SW 1271 (cell line): ENCODE measurements around the gene P3H2.

Experiments
- DNase-seq, 2 experiments: peaks; one replicate each; lab custom pipeline; 2025; lab: John Stamatoyannopoulos, UW

Gene P3H2

GRCh38 chr3:190053919-190054672 lies 66.6 kb downstream of the P3H2 start:
- DNase-seq: peak; percentile 66 to 89

DNA sequence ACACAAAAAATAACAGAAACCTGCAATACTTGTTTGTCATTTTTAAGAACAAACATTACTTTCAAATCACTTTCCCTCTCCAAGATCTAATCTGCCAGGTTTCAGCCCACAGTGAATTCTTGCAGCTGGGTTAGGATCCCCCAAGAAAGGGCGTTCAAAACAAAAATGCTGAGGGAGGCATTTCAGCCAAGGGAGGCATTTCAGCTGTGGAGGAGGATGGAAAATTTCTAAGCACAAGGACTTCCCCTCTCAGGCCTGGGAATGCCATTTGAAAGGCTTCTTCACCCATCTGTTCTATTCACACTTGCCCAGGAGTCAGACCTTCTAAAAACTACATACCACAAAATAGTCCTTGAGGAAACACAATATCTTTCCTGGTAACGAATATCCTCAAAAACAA lies 69.1 kb downstream of the P3H2 start:
- DNase-seq: no peak

GRCh38 chr3:190048932-190049441 lies 71.7 kb downstream of the P3H2 start:
- no peak for DNase-seq

DNA sequence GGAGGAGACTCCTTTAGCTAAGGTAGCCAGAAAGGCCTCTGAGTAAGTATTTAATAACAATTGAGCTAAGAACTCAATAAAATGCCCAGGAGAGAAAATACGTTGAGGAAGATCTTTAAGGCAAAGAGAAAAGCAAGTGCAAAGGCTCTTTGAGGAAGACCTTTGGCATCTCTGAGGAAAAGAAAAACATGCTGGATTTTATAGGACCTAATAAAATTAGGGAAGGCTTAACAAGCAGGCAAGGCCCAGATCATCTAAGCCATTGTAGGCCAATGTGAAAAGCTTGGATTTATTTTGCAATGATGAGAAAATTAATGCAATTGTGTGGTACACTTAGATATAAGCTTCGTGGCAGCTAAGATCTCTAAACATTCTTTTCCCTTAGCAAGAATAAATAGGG lies 75.7 kb downstream of the P3H2 start:
- DNase-seq: no peak

DNA sequence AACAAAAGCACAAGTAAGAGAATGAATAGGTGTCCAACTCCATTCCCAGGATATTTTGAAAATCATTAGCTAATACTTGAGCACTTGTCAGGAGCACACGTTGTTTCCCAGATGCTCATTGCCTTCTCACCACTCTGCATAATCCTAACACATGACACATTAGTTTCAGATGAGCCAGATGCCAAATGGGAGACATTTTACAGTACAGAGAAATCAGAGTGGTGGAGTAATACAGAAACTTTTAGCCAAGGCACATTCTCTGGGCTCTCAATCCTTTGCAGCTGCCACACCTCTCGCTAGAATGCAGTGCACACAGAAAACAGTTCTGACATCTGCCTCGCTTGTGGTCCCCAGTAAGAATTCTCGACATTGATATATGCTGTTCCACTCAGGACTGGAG lies 76.6 kb downstream of the P3H2 start:
- DNase-seq: no peak

GRCh38 chr3:190043741-190044140 lies 77.0 kb downstream of the P3H2 start:
- DNase-seq: no peak

- DNase-seq: no peak
These were observed 78.1 kb downstream of the P3H2 start for GRCh38 chr3:190042558-190042957.

DNA sequence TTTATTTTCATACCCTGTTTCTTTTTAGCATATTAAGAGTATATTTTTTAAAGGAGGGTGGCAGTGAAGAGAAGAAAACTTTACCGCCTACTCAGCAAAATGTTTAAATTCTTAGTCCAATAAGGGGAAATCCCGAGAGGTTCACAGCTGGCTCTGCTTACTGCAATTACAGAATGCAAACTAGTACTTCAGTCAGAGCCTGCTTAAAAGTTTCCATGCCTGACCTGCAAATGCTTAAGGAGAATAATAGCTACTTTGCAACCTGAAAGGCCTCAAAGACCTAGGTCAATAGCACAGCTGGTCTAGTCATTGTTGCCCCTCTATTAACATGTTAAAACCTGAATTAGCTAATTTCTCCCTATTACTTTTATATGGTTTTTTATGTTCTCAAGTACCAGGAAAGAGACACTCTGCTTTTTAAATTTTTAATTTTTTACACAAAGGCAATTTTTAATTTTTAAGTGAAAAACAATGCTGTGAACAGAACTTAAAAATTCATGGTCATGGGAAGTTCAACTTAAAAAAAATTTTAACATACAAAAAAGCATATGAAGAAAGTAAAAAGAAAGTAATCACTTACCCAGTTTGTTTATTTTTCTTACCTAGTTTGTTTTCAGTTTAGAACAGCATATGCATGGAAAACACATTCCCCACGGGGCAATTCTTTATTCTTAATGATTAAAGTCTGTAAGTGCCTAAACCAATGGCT lies 79.2 kb downstream of the P3H2 start:
- DNase-seq: no peak

DNA sequence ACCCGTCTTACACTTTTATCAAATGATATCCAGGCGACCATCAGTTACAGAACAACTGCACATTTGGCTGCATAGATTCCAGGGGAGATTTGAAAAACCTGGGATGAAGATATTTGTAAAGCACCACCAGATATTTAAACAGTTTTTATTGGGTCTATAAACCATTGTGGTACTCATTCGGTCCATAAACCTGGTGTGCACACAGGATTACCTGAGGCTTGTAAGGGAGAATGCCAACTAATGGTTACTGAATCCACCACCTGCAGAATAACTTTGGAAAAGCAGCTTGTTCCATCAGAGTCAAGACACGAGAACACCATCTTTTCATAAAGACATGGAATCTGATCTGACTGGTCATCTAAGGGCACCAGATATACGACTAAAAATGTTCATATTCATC lies 80.6 kb downstream of the P3H2 start:
- no peak for DNase-seq

DNA sequence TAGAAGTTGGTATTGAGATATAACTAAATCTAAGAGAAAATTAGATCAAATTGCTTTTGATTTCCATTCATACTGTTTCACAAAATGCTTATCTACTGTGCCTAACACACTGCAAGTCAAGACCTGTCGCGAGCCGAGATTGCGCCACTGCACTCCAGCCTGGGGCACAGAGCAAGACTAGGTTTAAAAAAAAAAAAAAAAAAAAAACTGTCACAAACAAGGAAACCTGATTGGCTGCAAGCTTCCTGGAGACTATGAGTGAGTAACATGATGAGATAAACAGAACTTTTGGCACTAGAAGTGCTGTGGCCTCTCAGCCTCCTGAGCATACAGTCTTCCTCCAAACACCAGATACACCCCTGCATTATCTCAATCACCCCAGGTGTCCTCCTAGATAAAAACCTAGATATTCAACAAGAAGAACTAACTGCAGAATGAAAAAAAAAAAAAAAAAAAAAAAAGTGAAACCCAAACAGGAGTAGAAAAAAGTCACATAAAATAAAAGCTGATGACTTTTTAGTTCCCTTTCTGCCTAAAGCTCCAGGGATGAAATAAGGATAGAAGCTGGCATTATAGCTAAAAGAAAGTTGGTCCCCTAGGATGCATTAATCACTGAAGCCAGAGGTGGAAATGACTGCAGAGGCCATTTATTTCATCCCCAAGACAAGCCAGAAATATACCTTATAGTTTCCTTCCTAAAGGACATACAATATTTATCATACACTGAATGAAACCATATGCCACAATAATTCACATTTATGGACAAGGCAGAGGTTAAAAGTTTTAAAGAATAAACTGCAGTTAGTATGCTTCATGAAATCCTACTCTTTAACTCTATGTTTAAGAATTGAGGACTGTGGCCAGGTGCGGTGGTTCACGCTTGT lies 82.4 kb downstream of the P3H2 start:
- peak; percentile 33 to 71 for DNase-seq

DNA sequence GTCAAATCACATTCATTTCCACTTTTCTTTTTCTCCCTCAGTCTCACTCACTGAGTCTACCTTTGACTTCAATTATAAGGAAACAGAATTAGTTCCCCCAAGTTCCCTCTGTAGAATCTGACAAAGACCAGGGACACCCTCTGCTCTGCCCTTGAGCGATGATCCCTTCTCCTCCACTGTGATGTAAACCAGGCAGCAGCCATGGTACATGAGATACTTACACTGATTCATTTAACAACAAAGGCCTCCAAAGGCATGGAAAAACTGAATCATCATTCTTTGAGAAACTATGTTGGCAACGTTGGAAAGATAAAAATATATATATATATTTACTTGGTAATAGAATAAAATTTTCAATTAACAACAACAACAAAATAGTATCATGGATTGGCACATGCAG lies 84.1 kb downstream of the P3H2 start:
- no peak for DNase-seq

DNA sequence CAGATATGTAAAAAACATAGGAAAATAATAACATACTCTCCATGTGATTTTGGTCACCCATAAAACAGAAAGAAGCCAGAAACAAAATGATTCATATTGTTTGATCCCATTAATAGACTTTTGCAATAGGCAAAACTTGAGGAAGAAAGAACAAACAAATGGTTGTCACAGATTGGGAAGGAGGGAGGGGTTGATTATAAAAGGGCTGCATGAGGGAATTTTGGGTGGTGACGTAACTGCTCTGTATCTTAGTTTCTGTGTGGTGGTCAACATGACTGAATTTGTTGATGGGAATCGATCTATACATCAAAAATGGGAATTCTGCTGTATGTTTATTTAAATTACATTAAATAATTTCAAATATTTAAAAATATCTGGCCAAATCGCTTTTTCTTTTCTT lies 86.3 kb downstream of the P3H2 start:
- DNase-seq: no peak

DNA sequence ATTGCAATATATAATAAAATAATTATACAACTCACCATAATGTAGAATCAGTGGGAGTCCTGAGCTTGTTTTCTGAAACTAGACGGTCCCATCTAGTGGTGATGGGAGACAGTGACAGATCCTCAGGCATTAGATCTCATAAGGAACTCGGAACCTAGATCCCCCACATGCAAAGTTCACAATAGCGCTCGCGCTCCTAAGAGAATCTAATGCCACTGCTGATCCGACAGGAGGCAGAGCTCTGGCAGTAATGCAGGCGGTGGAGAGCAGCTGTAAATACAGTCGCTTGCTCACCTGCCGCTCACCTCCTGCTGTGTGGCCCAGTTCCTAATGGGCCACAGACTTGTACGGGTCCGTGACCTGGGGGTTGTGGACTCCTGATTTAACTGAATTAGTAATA lies 87.8 kb downstream of the P3H2 start:
- DNase-seq: no peak

DNA sequence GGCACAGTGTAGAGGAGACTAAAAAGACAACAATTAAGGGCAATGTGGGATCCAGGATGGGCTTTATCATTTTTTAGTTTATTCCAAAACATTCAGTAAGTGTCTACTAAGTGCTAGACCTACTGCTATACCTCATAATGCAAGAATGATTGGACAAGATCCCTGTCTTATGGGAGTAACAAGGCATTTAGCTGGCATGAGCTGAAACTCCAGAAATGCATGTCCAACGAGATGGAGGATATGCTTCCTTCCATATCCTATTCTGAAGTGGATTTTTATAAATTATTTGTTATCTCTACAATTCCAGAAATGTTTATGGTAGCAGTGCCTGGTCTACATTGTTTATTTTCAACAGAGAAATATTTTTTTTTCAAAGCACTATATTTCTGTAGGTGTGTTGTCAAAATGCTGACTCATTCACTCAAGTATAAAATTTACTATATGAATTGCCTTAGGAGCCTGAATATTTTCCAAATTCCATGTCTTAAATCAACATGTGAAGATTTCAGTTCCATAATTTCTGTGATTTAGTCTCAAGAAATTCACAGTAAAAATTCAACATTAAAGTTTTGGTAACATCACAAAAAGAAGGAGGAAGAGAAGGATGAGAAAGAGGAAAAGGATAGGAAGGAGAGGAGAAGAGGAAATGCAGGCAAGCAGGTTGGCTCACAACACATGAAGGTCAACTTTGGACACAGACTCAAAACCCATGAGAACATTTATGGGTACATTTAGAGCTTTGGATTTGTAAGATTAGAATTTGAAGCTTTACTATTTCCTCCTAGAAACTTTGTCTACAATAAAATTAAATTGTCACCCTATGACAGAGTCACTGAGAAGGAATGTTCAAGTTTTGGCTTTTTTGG lies 88.6 kb downstream of the P3H2 start:
- DNase-seq: no peak

DNA sequence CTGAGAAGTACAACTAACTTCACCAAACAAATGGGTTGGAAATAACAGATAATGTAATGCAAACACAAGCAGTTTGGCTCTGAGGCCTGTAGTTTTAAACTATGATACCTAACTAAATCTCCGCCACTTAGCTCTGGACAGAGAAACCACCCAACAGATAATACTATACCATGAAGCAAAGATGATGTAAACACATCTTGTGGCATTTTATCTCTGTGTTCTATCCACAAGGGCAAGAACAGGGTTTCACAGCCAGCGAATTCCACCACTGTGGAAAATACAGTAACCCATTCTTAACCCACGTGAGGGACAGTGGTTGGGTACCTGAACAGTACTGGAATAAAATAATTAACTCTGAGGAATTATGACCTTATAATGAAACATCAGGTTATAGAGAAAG lies 93.6 kb downstream of the P3H2 start:
- DNase-seq: no peak

DNA sequence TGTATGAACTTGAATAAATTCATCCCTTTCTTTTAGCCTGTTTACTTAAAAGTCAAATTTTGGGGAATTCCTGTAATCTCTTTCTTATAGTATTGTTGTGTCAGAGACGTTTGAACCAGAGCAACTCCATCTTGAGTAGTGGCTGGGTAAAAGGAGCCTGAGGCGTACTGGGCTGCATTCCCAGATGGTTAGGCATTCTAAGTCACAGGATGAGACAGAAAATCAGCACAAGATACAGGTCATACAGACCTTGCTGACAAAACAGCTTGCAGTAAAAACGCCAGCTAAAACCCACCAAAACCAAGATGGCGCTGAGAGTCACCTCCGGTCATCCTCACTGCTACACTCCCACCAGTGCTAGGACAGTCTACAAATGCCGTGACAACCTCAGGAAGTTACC lies 94.5 kb downstream of the P3H2 start:
- no peak for DNase-seq

DNA sequence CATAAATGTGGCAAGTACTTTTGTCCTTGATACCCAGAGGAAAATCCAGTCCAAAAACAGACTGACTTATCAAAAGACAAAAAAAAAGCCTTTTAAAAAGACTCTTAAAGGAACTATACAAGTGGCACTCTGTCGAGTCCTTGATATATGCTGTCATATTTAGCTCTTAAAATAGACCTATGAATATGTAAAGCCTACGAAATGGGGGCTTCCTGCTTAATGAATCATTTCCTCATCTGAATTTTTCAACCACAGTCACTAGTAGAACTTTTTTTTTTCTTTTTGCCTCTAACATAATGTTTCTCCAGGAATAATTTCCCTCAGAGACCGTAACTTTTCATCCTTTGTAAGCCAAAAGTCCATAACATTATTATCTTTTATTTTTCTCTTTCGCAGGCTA lies 95.8 kb downstream of the P3H2 start:
- DNase-seq: peak; percentile 16 to 81

- peak in 1 of 2 experiments; percentile 27 for DNase-seq
These were observed 100.9 kb downstream of the P3H2 start for GRCh38 chr3:190019844-190020243.

- DNase-seq: no peak
These were observed 101.7 kb downstream of the P3H2 start for GRCh38 chr3:190019006-190019405.

- no peak for DNase-seq
These were observed 102.2 kb downstream of the P3H2 start for GRCh38 chr3:190018460-190018859.

DNA sequence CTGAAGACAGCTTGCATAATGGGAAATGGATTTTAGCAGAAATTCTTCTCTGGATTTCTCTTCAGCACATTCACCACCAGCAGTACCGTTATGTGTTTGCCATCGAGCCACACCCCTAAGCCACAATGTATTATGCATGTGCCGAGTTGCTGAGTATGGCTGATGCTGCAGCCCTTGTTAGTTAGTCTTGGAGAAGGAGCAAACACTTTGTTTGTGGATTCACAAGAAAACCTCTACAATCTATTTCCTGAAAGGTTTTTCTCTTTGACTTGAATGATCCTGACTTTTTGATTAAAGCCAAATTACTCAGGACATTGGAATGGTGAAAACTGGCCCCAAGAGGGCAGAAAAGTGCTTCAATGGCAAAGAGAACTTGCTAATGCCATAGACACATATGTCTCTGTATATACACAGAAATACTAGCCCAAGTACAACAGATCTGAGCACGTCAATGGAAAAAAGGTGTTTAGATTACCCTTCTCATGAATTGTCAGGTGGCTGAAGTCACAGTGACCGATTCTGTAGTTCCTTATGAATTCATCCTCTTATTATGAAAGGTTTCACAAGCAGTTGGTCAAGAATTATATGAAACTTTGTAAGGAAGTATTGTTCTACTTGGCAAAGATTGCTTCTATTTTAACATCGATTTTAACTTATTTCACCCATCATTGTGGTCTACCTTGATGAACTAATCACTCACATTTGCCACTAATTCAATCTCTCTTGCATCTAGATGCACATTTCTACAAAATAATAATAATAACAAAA lies 103.0 kb downstream of the P3H2 start:
- peak in 1 of 2 experiments; percentile 61 for DNase-seq
